Endothelial cell of umbilical vein (primary cell): ENCODE measurements around the gene ADAMTS17. TPM values are rescaled to one million over a fixed set of nuclear protein-coding genes. Genes with fewer than 3 reads are reported as not detected.

Experiments
- BruUV-seq: library from RNA; stranded (reverse); fragments of 400-500 nt; replicated peaks from 2 replicates; lab custom pipeline; 2021; lab: Mats Ljungman, UMichigan
- CTCF ChIA-PET: fragments of 300-600, 350-600 bp; sonication (Branson Sonifier 250); formaldehyde crosslinking; loops from one replicate; lab custom pipeline; 2021; ENCODE audit warnings: antibody characterized with exemption, inconsistent platforms; lab: Charles Lee
- POLR2A ChIA-PET: fragments of 300-600, 350-600 bp; sonication (Branson Sonifier 250); formaldehyde crosslinking; loops from one replicate; lab custom pipeline; 2021; ENCODE audit warnings: antibody characterized with exemption, inconsistent platforms; lab: Charles Lee
- DNase-seq: peaks from one replicate; pipeline ENCODE4 v3.0.0-alpha.2; 2011; ENCODE audit warnings: low read depth, low spot score
- FAIRE-seq: peaks from 2 replicates; lab custom pipeline; 2011; peaks lifted over from hg19 to GRCh38; lab: Jason Lieb, UNC
- H2AFZ ChIP-seq: 2 replicates; pipeline ENCODE4 v1.6.0; 2012; ENCODE audit warnings: low read depth, low read length, control low read depth, inconsistent platforms
- H3K27ac ChIP-seq: 2 replicates; pipeline ENCODE4 v1.5.1; 2011; ENCODE audit warnings: low read depth, mild to moderate bottlenecking, control low read depth, low read length, moderate library complexity; ENCODE audit not compliant: insufficient read depth
- H3K27me3 ChIP-seq, 2 experiments: 2 replicates each; pipeline versions ENCODE4 v1.6.0 to v1.6.1; 2011; ENCODE audit warnings: low read length in 2 of 2, mixed read lengths in 1 of 2; ENCODE audit not compliant: control insufficient read depth in 2 of 2, insufficient read depth in 2 of 2
- H3K36me3 ChIP-seq, 2 experiments: 2 replicates in 1 of 2; 3 replicates in 1 of 2; pipeline ENCODE4 v1.5.1; 2011; ENCODE audit warnings: low read length in 2 of 2, mild to moderate bottlenecking in 1 of 2, moderate library complexity in 1 of 2; ENCODE audit not compliant: control insufficient read depth in 2 of 2, insufficient read depth in 2 of 2; ENCODE audit errors: extremely low read depth in 1 of 2
- H3K4me1 ChIP-seq: 3 replicates; pipeline ENCODE4 v1.5.1; 2011; ENCODE audit warnings: mild to moderate bottlenecking, low read length; ENCODE audit not compliant: control insufficient read depth, insufficient read depth; ENCODE audit errors: extremely low read depth
- H3K4me2 ChIP-seq: 2 replicates; pipeline ENCODE4 v1.6.1; 2011; ENCODE audit warnings: low read length, control low read depth, mixed read lengths; ENCODE audit not compliant: insufficient read depth
- H3K4me3 ChIP-seq, 3 experiments: fragments of 200-600 bp in 1 of 3; sonication (generic), shearing (Covaris generic) in 1 of 3; replicated peaks in 1 of 3; 2 replicates each; pipeline ENCODE4 v1.5.1; 2011 to 2016; ENCODE audit warnings: control low read depth in 3 of 3, low read length in 3 of 3, mild to moderate bottlenecking in 2 of 3, inconsistent platforms in 1 of 3, low read depth in 1 of 3, moderate library complexity in 1 of 3; ENCODE audit not compliant: insufficient read depth in 1 of 3
- H3K79me2 ChIP-seq: 2 replicates; pipeline ENCODE4 v1.6.0; 2012; ENCODE audit warnings: low read length, inconsistent platforms; ENCODE audit not compliant: control insufficient read depth, insufficient read depth
- H3K9ac ChIP-seq: replicated peaks from 2 replicates; pipeline ENCODE3; 2011; ENCODE audit warnings: low read length, control low read depth; ENCODE audit not compliant: insufficient read depth; ENCODE audit errors: extremely low read depth
- H3K9me1 ChIP-seq: replicated peaks from 3 replicates; pipeline ENCODE4 v1.6.0; 2011; ENCODE audit warnings: mild to moderate bottlenecking, low read length; ENCODE audit not compliant: control insufficient read depth, insufficient read depth; ENCODE audit errors: extremely low read depth
- H3K9me3 ChIP-seq: replicated peaks from 2 replicates; pipeline ENCODE4 v1.5.1; 2012; ENCODE audit warnings: low read length, inconsistent platforms; ENCODE audit not compliant: control insufficient read depth, insufficient read depth
- H4K20me1 ChIP-seq: replicated peaks from 2 replicates; pipeline ENCODE3; 2011; ENCODE audit warnings: mild to moderate bottlenecking, low read length; ENCODE audit not compliant: control insufficient read depth, insufficient read depth; ENCODE audit errors: extremely low read depth
- EZH2 ChIP-seq: IDR thresholded peaks from 2 replicates; pipeline ENCODE4 v1.6.1; 2012; ENCODE audit warnings: borderline replicate concordance, low read depth, mild to moderate bottlenecking, moderate library complexity, low read length, inconsistent platforms; ENCODE audit not compliant: severe bottlenecking
- FOS ChIP-seq: IDR thresholded peaks from 2 replicates; pipeline ENCODE4 v1.6.1; 2011; ENCODE audit warnings: mild to moderate bottlenecking, low read length, moderate library complexity, borderline replicate concordance; ENCODE audit not compliant: insufficient read depth
- GATA2 ChIP-seq: IDR thresholded peaks from 2 replicates; pipeline ENCODE4 v1.7.0; 2011; ENCODE audit warnings: low read depth, mild to moderate bottlenecking, moderate library complexity, mixed read lengths, low read length; ENCODE audit not compliant: insufficient read length, insufficient read depth
- JUN ChIP-seq: IDR thresholded peaks from 2 replicates; pipeline ENCODE4 v1.6.1; 2011; ENCODE audit warnings: borderline replicate concordance, low read depth; ENCODE audit not compliant: insufficient read length, insufficient read depth
- MYC ChIP-seq: IDR thresholded peaks from one replicate; pipeline ENCODE4 v1.6.1; 2011; ENCODE audit warnings: mild to moderate bottlenecking, low read depth, low read length
- POLR2A ChIP-seq: IDR thresholded peaks from 2 replicates; pipeline ENCODE4 v1.6.1; 2012; ENCODE audit warnings: low read depth, mild to moderate bottlenecking, control low read depth, low read length
- POLR2AphosphoS5 ChIP-seq: IDR thresholded peaks from 2 replicates; pipeline ENCODE4 v1.6.1; 2012; ENCODE audit warnings: low read depth, mild to moderate bottlenecking, control low read depth, low read length, moderate library complexity; ENCODE audit not compliant: insufficient read depth
- dilution Hi-C: fragments of 300-500 bp; cut with MboI; formaldehyde crosslinking; loops from one replicate; pipeline ENCODE4 v1.15.0; 2019; ENCODE audit warnings: low sequenced_read_pairs; ENCODE audit not compliant: extremely low pct_ligation_motif_present
- intact Hi-C: fragments of 100-400 bp; cut with micrococcal nuclease; formaldehyde crosslinking; loops from one replicate; pipeline ENCODE4 v1.10.0; 2022
- polyA plus RNA-seq, 4 experiments: library from polyadenylated mRNA; depleted of rRNA in 3 of 4; stranded (reverse) in 3 of 4; unstranded in 1 of 4; fragments of >200 nt; gene quantifications; 2 replicates each; pipeline versions ENCODE4 v1.2.1 to v1.2.3, GENCODE V29; 2011 to 2012; ENCODE audit warnings: missing spikeins in 1 of 4
- total RNA-seq: library from RNA; stranded (reverse); gene quantifications from 2 replicates; pipeline ENCODE4 v1.2.3, GENCODE V29; 2021
- TF ChIP-seq, protein P1 (sequence below), 2 donors: IDR thresholded peaks; 1 replicate in 1 of 2; 2 replicates in 1 of 2; pipeline ENCODE4 v1.5.1; 2011; ENCODE audit warnings: low read length in 2 of 2, mild to moderate bottlenecking in 2 of 2, moderate library complexity in 2 of 2, control low read depth in 1 of 2, inconsistent platforms in 1 of 2, low read depth in 1 of 2; ENCODE audit not compliant: insufficient read depth in 1 of 2; ENCODE audit errors: extremely low read depth in 1 of 2
- TF ChIP-seq, protein P2 (sequence below): IDR thresholded peaks from 2 replicates; pipeline ENCODE4 v1.6.1; 2011; ENCODE audit not compliant: insufficient read depth, insufficient read length

ADAMTS17 gene
- total and polyA plus RNA-seq, 2 donors (not counting 3 experiments of a cell fraction or from before 2014, with no cell fraction given), result 0.12 TPM; not detected in 1

DNA sequence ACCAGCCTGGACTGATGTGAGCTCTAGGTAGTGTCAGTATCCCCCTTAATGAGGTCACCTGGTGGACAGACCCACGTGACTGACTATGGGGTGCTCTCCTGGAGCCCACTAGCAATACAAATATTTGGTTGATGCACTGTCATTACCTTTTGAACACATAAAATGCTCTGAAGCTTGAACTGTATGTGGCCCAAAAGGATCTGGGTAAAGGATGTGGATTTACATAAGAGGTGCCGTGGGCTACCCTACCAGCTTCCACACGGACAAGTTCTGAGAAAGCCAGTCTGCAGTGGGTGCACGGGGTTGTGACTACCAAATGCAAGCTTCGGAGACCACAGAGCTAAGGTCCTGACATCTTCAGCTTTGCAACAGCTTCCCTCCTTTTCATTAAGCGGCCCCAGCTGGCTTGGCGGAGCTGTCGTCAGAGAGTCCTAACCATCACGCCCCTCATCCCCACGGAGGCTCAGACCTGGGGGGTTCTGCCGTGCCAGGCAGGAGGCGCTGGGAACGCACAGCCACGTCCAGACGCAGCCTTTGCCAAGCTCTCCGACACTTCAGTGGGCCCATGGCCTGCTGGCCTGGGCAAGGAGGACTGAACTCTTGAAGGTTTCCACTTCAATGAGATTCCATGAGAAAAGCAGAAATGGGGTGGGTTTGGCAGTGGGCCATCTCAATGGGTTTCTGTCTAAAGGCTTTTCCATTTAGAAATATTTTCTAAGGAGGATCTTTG is 228.3 kb downstream of the ADAMTS17 start:
- Histone ChIP-seq H3K27ac (no peak overlapping the region), H3K9me3 (no peaks in the 10 kb centered on the region), H4K20me1 (no peaks in the 10 kb centered on the region), H3K4me2 (peak overlapping the region; percentile 86), H3K4me1 (peaks cover 31% of the 10 kb centered on the region), H3K79me2 (no peaks in the 10 kb centered on the region), H2AFZ (peak overlapping the region; percentile 34), H3K27me3 (no peaks in the 10 kb centered on the region), H3K9me1 (no peaks in the 10 kb centered on the region), H3K9ac (no peak overlapping the region), H3K4me3 (no peak overlapping the region), H3K36me3 (no peaks in the 10 kb centered on the region)
- BruUV-seq, result no TSS peak
- ChIA-PET POLR2A (no interaction called here), CTCF (interaction anchor here (0.6 to 2.2 kb wide), 5 partner anchors 18 to 1215 kb away, joined by 3 to 12 read pairs (median 4); no protein-coding TSS in a partner anchor)
- DNase-seq, result no peak
- intact Hi-C loops (loop anchor here (5.0 kb wide), 2 partner anchors 186 to 489 kb away; partner anchors contain the start of genes ASB7 and LINS1), dilution Hi-C loops (no loop called here)
- no peak for FAIRE-seq
- TF ChIP-seq MYC, result no peak
- TF ChIP-seq GATA2, result no peak
- no peak for TF ChIP-seq POLR2AphosphoS5
- TF ChIP-seq, protein P1, sequence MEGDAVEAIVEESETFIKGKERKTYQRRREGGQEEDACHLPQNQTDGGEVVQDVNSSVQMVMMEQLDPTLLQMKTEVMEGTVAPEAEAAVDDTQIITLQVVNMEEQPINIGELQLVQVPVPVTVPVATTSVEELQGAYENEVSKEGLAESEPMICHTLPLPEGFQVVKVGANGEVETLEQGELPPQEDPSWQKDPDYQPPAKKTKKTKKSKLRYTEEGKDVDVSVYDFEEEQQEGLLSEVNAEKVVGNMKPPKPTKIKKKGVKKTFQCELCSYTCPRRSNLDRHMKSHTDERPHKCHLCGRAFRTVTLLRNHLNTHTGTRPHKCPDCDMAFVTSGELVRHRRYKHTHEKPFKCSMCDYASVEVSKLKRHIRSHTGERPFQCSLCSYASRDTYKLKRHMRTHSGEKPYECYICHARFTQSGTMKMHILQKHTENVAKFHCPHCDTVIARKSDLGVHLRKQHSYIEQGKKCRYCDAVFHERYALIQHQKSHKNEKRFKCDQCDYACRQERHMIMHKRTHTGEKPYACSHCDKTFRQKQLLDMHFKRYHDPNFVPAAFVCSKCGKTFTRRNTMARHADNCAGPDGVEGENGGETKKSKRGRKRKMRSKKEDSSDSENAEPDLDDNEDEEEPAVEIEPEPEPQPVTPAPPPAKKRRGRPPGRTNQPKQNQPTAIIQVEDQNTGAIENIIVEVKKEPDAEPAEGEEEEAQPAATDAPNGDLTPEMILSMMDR (IDR thresholded peaks at IDR 0.05; ENCODE audit: extremely low read depth in 1 of 2, insufficient read depth in 1 of 2, low read depth in 1 of 2, low read length in 2 of 2), result no peak
- TF ChIP-seq FOS, result no peak
- TF ChIP-seq EZH2, result no peak
- TF ChIP-seq POLR2A, result no peak
- TF ChIP-seq JUN, result no peak
- TF ChIP-seq, protein P2, sequence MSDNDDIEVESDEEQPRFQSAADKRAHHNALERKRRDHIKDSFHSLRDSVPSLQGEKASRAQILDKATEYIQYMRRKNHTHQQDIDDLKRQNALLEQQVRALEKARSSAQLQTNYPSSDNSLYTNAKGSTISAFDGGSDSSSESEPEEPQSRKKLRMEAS, result no peak
